Activated CD4-positive, alpha-beta T cell treated with anti-CD3 and anti-CD28 coated beads, Interleukin-2, amount 50 U/mL, for 16 hours (primary cell): ENCODE data around the gene LAMA2.

Source experiments
- DNase-seq: peaks from one replicate; pipeline ENCODE4 v3.0.0-alpha.2; 2020

Gene LAMA2

GRCh38 chr6:128882991-128883611, at the start of gene LAMA2:
Gene LAMA2 (plus strand): TSS chr6:128883138. CDS start chr6:128883246, 108 bp downstream.
- DNase-seq: no peak

GRCh38 chr6:128836761-128837160, 46.2 kb upstream of the LAMA2 start:
- no peak for DNase-seq

GRCh38 chr6:128841518-128841917, 41.4 kb upstream of the LAMA2 start:
- no peak for DNase-seq

- no peak for DNase-seq
Observed at GRCh38 chr6:128844598-128844997, 38.3 kb upstream of the LAMA2 start.

- no peak for DNase-seq
Observed at GRCh38 chr6:128847431-128848210, 35.3 kb upstream of the LAMA2 start.

- DNase-seq: no peak
Observed at GRCh38 chr6:128848212-128848935, 34.6 kb upstream of the LAMA2 start.

- DNase-seq: no peak
Observed at GRCh38 chr6:128855581-128856085, 27.3 kb upstream of the LAMA2 start.

GRCh38 chr6:128857806-128858205, 25.1 kb upstream of the LAMA2 start:
- DNase-seq: no peak

- no peak for DNase-seq
Observed at GRCh38 chr6:128860782-128861181, 22.2 kb upstream of the LAMA2 start.

- DNase-seq: no peak
Observed at GRCh38 chr6:128863983-128864382, 19.0 kb upstream of the LAMA2 start.

- DNase-seq: no peak
Observed at GRCh38 chr6:128870746-128871145, 12.2 kb upstream of the LAMA2 start.

GRCh38 chr6:128874863-128875262, 8.1 kb upstream of the LAMA2 start:
- DNase-seq: no peak

GRCh38 chr6:128882560-128882959, 378 bp upstream of the LAMA2 start:
- DNase-seq: no peak

- no peak for DNase-seq
Observed at GRCh38 chr6:128883906-128884305, 968 bp downstream of the LAMA2 start.

- no peak for DNase-seq
Observed at GRCh38 chr6:128885381-128885780, 2.4 kb downstream of the LAMA2 start.

- DNase-seq: no peak
Observed at GRCh38 chr6:128886706-128887105, 3.8 kb downstream of the LAMA2 start.

GRCh38 chr6:128888444-128889175, 5.7 kb downstream of the LAMA2 start:
- no peak for DNase-seq

GRCh38 chr6:128889870-128890269, 6.9 kb downstream of the LAMA2 start:
- DNase-seq: no peak

GRCh38 chr6:128892079-128892478, 9.1 kb downstream of the LAMA2 start:
- no peak for DNase-seq

GRCh38 chr6:128899341-128900050, 16.6 kb downstream of the LAMA2 start:
- no peak for DNase-seq

- DNase-seq: no peak
Observed at GRCh38 chr6:128903715-128904114, 20.8 kb downstream of the LAMA2 start.

GRCh38 chr6:128914051-128914450, 31.1 kb downstream of the LAMA2 start:
- DNase-seq: no peak
